NCI-H2107 treated with DMSO at 0.1 percent for 48 hours (cell line): ENCODE data around the gene ASB6.

Experiments
- DNase-seq: peaks from one replicate; lab custom pipeline; 2025; ENCODE audit not compliant: unreplicated experiment; lab: John Stamatoyannopoulos, UW

The ASB6 gene

GRCh38 chr9:129627556-129628440 lies 14.2 kb downstream of the ASB6 start:
- no peak for DNase-seq

GRCh38 chr9:129626625-129627284 lies 15.2 kb downstream of the ASB6 start:
- no peak for DNase-seq

- peak; percentile 32 for DNase-seq
Measured at GRCh38 chr9:129626079-129626624, 15.8 kb downstream of the ASB6 start, which contains the start of gene NTMT1. NTMT1 (plus strand) TSS chr9:129626163; CDS start chr9:129632704, 6,541 bp downstream.

- DNase-seq: no peak
Measured at GRCh38 chr9:129624947-129625346, 17.0 kb downstream of the ASB6 start.

GRCh38 chr9:129624168-129624759 lies 17.7 kb downstream of the ASB6 start:
- DNase-seq: no peak

GRCh38 chr9:129623331-129623730 lies 18.6 kb downstream of the ASB6 start:
- DNase-seq: no peak

GRCh38 chr9:129620669-129621295 lies 21.2 kb downstream of the ASB6 start, which contains the start of gene C9orf50:
C9orf50 (minus strand) TSS chr9:129621101; CDS start chr9:129620574, 527 bp downstream.
- peak; percentile 75 for DNase-seq

- DNase-seq: no peak
Measured at GRCh38 chr9:129619787-129620668, 21.9 kb downstream of the ASB6 start.

- DNase-seq: no peak
Measured at GRCh38 chr9:129617167-129617566, 24.8 kb downstream of the ASB6 start.

- DNase-seq: no peak
Measured at GRCh38 chr9:129615407-129616285, 26.3 kb downstream of the ASB6 start.

- DNase-seq: no peak
Measured at GRCh38 chr9:129614932-129615331, 27.0 kb downstream of the ASB6 start.

GRCh38 chr9:129613520-129614175 lies 28.3 kb downstream of the ASB6 start:
- no peak for DNase-seq

GRCh38 chr9:129612815-129613519 lies 29.0 kb downstream of the ASB6 start:
- no peak for DNase-seq

- DNase-seq: no peak
Measured at GRCh38 chr9:129612123-129612522, 29.8 kb downstream of the ASB6 start.

GRCh38 chr9:129611307-129611800 lies 30.6 kb downstream of the ASB6 start:
- DNase-seq: no peak

GRCh38 chr9:129610473-129611306 lies 31.3 kb downstream of the ASB6 start:
- DNase-seq: no peak

- DNase-seq: no peak
Measured at GRCh38 chr9:129610213-129610472, 31.8 kb downstream of the ASB6 start.
